Measurements from ENCODE around the gene ARFGAP3.

Gene ARFGAP3

DNA sequence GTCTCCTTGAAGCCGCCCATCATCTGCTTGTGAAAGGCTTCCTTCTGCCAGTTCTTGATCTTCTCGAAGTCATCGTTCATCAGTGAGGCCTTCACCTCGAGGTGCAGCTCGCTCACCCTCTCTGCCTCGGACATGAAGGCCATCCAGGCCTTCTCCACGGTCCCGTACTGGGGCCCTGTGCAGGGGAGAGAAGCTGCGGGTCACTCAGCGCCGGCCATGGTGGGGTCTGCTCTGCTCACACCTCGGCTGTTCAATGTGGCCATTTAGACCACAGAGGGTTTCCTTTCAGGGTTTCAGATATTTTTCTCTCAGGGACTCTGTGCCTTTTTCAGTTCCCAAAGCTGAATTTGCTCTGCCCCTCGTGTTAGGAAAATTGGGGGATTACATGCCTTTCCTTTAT is 33.9 kb upstream of the ARFGAP3 start:
- Mint-ChIP-seq H3K27ac (no peak overlapping the region), H3K36me3 (ENCODE audit: low read depth) (peaks cover 5% of the 10 kb centered on the region), H3K4me1 (peaks cover 32% of the 10 kb centered on the region), H3K9me3 (no peaks in the 10 kb centered on the region), H3K27me3 (no peaks in the 10 kb centered on the region), H3K4me3 (no peak overlapping the region)
- ATAC-seq (no peak), DNase-seq (no peak)

DNA sequence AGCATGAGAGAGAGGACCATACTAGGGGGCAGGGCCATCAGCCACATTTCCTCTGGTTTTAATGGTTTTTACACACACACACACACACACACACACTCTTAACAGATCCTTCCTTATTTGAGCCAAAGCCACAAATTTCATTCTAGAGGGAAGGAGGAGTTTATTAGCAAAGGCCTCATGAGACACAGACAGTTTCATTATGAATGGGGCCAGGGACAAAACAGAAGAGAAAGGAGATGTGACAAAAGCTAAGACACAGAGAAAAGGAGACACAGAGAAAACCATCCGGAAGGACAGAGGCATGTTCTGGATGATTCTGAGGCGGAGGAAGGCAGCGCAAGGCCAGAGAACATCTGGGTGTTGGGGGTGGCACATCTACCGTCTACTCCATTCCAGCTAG is 32.2 kb upstream of the ARFGAP3 start:
- H3K36me3 Mint-ChIP-seq (ENCODE audit: low read depth), result peaks cover 5% of the 10 kb centered on the region
- peak; percentile 34 for ATAC-seq

DNA sequence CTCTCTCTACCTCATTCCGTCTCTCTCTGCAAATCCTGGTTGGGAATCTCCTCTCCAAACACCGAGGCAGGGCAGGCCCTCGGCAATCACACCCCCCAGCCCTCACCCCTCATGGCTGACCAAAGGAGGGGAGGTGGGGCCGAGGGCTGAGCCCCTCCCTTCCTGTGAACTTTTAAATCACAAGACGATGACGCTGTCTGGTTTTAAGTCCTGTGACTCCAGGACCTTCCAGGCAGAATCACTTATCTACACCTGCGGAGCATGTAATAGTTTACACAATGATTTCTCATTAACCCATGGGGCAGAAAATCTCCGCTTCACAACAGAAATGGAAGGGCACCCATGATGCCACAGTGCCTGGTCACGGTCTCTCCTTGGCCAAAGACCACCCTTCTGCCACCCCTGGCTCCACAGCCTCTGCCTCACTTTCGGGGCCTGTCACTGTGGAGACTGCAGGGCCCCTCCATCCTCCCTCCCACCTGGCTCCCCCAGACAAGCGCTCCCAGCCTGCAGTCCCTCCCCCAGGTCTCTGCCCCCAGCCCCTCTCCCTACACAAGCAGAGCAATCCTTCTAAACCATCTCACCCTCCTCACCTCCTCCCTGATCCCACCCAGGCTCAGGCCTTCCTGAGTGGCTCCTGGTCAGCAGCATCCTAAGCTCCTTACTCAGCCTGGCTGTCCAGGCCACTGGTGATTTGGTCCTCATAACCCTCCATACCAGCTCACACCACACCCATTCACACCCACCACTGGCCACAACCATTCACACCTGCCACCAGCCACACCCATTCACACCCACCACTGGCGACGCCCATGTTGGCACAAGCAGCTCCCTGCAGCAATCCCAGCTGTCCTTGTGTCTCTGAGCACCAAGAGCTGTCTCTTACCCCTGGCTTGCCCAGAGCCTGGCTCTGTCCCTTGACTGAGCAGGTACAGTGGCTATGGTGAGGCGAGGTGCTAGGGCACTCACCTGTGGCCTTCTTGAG is 30.7 kb upstream of the ARFGAP3 start:
- no peak overlapping the region for H3K27ac Mint-ChIP-seq
- no peaks in the 10 kb centered on the region for H3K27me3 Mint-ChIP-seq
- H3K36me3 Mint-ChIP-seq (ENCODE audit: low read depth), result peaks cover 5% of the 10 kb centered on the region
- no peak overlapping the region for H3K4me3 Mint-ChIP-seq
- ATAC-seq, result no peak
- no peaks in the 10 kb centered on the region for H3K9me3 Mint-ChIP-seq
- DNase-seq, result no peak
- H3K4me1 Mint-ChIP-seq, result peaks cover 10% of the 10 kb centered on the region

More for the DNA sequence above, 32.2 kb upstream of the ARFGAP3 start:
- Mint-ChIP-seq H3K4me3 (peak overlapping the region; percentile 55), H3K27me3 (no peaks in the 10 kb centered on the region), H3K9me3 (no peaks in the 10 kb centered on the region), H3K27ac (peak overlapping the region; percentile 83), H3K4me1 (peaks cover 15% of the 10 kb centered on the region)
- DNase-seq, result no peak

DNA sequence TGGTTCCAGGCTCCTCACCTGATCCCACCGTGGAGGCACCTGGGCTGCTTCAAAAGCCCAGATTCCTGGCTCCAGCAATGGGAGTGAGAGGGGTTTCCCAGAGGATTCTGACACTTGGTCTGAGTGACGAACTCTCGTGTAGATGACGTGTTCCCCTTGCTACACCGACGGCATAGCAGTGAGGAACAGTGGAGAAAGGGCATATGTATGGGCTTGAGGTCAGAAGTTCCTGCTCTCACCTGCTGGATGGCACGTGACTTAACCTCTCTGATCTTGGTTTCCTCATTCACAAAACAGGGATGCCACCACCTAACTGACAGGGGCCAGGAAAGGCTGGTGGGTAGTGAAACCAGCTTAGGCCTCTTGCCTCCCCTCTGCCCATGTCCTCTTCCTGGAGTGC is 30.0 kb upstream of the ARFGAP3 start:
- Mint-ChIP-seq H3K36me3 (ENCODE audit: low read depth) (peaks cover 5% of the 10 kb centered on the region), H3K9me3 (no peaks in the 10 kb centered on the region), H3K27ac (no peak overlapping the region), H3K27me3 (no peaks in the 10 kb centered on the region), H3K4me1 (peaks cover 10% of the 10 kb centered on the region), H3K4me3 (no peak overlapping the region)
- DNase-seq, result no peak
- no peak for ATAC-seq

- ATAC-seq (no peak), DNase-seq (no peak)
- no peaks in the 10 kb centered on the region for H3K27me3 Mint-ChIP-seq
- peaks cover 3% of the 10 kb centered on the region for H3K36me3 Mint-ChIP-seq (ENCODE audit: low read depth)
- H3K4me3 Mint-ChIP-seq, result no peak overlapping the region
- H3K27ac Mint-ChIP-seq, result no peak overlapping the region
- H3K4me1 Mint-ChIP-seq, result peaks cover 10% of the 10 kb centered on the region
- no peaks in the 10 kb centered on the region for H3K9me3 Mint-ChIP-seq
These were observed 28.4 kb upstream of the ARFGAP3 start for GRCh38 chr22:42885446-42885845.

DNA sequence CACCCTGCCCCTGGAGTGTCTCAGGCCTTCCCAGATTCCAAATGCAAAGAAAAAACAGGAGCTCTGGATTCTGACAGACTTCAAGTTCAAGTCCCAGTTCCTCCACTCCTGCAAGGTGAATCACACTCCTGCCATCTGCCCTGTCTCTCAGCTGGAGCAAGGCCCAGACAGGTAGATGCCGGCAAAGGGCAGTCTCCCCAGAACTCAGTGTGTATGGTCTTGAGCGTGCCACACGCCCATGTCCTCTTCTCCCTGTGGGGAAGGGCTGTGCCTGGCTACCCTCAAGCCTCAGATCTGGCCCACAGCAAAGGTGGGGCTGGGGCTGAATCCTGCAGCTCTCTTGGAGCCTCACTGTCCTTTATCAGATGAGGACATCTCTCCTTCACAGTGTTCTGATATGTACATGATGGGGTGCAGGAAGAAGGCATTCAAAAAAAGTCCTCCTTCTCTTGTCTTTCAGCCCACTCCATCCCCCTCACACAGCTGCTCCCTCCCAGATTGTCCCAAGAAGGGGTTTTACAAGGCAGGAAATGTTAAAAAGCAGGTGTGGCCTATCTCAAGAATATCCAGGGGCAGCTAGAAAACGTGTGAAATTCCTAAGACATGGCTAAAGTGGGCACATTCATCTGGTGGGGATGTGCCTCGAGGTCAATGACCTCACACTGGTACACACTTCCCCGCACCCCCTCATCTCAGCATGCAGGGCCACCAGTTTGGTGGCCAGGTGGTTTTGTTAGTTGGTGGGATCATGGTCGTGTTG is 27.7 kb upstream of the ARFGAP3 start:
- Mint-ChIP-seq H3K4me3 (no peak overlapping the region), H3K36me3 (ENCODE audit: low read depth) (peaks cover 3% of the 10 kb centered on the region), H3K4me1 (peaks cover 10% of the 10 kb centered on the region), H3K9me3 (no peaks in the 10 kb centered on the region), H3K27ac (no peak overlapping the region), H3K27me3 (no peaks in the 10 kb centered on the region)
- ATAC-seq (no peak), DNase-seq (no peak)

- Mint-ChIP-seq H3K9me3 (no peaks in the 10 kb centered on the region), H3K27ac (no peak overlapping the region), H3K4me1 (peaks cover 2% of the 10 kb centered on the region), H3K36me3 (ENCODE audit: low read depth) (no peaks in the 10 kb centered on the region), H3K27me3 (no peaks in the 10 kb centered on the region), H3K4me3 (no peak overlapping the region)
- ATAC-seq (no peak), DNase-seq (no peak)
These were observed 26.9 kb upstream of the ARFGAP3 start for GRCh38 chr22:42883970-42884369.

- DNase-seq, result no peak
- no peaks in the 10 kb centered on the region for H3K36me3 Mint-ChIP-seq (ENCODE audit: low read depth)
- H3K4me3 Mint-ChIP-seq, result no peak overlapping the region
- H3K4me1 Mint-ChIP-seq, result no peaks in the 10 kb centered on the region
- no peak overlapping the region for H3K27ac Mint-ChIP-seq
- no peaks in the 10 kb centered on the region for H3K27me3 Mint-ChIP-seq
- no peaks in the 10 kb centered on the region for H3K9me3 Mint-ChIP-seq
- ATAC-seq, result no peak
These were observed 26.0 kb upstream of the ARFGAP3 start for GRCh38 chr22:42883121-42883520.

- no peak overlapping the region for H3K4me3 Mint-ChIP-seq
- no peaks in the 10 kb centered on the region for H3K36me3 Mint-ChIP-seq (ENCODE audit: low read depth)
- DNase-seq, result no peak
- H3K27ac Mint-ChIP-seq, result no peak overlapping the region
- H3K4me1 Mint-ChIP-seq, result no peaks in the 10 kb centered on the region
- no peak for ATAC-seq
- no peaks in the 10 kb centered on the region for H3K9me3 Mint-ChIP-seq
- no peaks in the 10 kb centered on the region for H3K27me3 Mint-ChIP-seq
These were observed 25.0 kb upstream of the ARFGAP3 start for GRCh38 chr22:42881982-42882656.

DNA sequence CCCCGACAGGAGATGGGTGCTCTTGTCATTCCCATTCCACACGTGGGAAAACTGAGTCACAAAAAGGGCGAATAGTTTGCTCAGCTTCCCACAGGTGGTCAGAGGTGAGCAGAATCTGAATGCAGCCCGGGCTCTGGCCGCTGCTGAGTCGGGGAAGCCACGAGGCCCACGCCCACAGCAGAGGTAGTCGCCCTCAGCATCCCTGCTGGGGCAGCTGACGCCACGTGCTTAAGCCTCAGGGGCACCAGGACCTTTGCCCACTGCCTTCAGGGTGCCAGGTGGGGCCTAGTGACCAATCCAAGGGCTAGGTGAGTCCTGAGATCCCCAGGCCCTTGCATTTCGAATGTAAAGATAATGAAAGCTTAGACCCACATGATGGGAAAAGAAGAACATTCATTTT is 24.2 kb upstream of the ARFGAP3 start:
- no peak for DNase-seq
- Mint-ChIP-seq H3K36me3 (ENCODE audit: low read depth) (peaks cover 4% of the 10 kb centered on the region), H3K27ac (no peak overlapping the region), H3K4me1 (no peaks in the 10 kb centered on the region), H3K4me3 (no peak overlapping the region), H3K9me3 (no peaks in the 10 kb centered on the region), H3K27me3 (no peaks in the 10 kb centered on the region)
- ATAC-seq, result no peak

DNA sequence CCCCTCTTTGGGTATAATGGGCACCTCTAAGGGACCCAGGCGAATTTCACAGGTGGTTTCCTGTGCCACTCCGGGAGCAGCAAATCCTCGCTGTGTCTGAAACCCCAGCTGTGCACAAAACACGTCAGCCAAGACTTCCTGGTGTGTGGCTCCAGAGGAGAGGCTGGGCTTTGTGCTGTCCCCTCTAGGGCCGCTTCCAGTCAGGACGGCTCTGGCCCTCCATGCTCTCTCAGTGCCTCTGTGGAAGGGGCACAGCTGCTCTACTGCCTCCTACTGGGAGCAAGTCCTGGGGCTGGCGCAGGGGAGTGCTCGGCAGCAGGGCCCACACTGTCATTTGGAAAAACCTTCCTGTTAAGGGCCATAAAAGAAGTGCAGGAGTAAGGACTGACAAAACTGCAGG is 23.7 kb upstream of the ARFGAP3 start:
- ATAC-seq, result no peak
- H3K4me3 Mint-ChIP-seq, result no peak overlapping the region
- DNase-seq, result no peak
- H3K27me3 Mint-ChIP-seq, result no peaks in the 10 kb centered on the region
- no peaks in the 10 kb centered on the region for H3K9me3 Mint-ChIP-seq
- no peaks in the 10 kb centered on the region for H3K4me1 Mint-ChIP-seq
- H3K36me3 Mint-ChIP-seq (ENCODE audit: low read depth), result peaks cover 4% of the 10 kb centered on the region
- H3K27ac Mint-ChIP-seq, result no peak overlapping the region

DNA sequence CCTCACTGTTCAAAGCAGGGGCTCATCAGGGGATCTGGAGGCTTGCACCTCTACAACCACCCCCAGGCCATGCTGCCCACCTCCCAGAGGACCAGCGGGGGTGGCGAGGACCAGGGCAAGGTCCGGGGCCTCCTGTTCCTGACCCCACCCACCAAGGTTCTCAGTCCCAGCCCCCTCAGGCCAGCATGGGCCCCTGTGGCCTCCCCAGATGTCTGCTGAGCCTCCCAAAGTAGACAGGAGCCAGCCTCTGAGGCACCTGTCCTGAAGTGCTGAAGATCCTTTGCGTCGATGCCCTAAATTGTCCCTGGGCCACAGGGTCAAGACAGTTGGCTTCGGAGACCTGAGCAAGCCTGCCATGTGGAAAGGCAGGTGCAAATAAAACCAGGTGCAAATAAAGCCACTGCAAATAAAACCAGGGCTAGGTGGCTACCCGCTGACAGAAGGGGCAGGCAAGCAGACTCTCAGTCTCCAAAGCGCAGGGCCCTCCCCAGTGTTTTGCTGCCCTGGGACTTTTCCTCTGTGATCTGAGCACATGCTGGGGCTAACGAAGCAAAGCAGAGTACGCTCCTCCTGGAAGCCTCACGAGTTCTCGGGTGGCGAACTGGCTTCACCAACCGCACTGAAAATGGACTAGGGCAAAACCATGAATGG is 22.4 kb upstream of the ARFGAP3 start:
- ATAC-seq (no peak), DNase-seq (no peak)
- Mint-ChIP-seq H3K4me1 (no peaks in the 10 kb centered on the region), H3K9me3 (no peaks in the 10 kb centered on the region), H3K36me3 (ENCODE audit: low read depth) (peaks cover 7% of the 10 kb centered on the region), H3K4me3 (no peak overlapping the region), H3K27ac (no peak overlapping the region), H3K27me3 (no peaks in the 10 kb centered on the region)

DNA sequence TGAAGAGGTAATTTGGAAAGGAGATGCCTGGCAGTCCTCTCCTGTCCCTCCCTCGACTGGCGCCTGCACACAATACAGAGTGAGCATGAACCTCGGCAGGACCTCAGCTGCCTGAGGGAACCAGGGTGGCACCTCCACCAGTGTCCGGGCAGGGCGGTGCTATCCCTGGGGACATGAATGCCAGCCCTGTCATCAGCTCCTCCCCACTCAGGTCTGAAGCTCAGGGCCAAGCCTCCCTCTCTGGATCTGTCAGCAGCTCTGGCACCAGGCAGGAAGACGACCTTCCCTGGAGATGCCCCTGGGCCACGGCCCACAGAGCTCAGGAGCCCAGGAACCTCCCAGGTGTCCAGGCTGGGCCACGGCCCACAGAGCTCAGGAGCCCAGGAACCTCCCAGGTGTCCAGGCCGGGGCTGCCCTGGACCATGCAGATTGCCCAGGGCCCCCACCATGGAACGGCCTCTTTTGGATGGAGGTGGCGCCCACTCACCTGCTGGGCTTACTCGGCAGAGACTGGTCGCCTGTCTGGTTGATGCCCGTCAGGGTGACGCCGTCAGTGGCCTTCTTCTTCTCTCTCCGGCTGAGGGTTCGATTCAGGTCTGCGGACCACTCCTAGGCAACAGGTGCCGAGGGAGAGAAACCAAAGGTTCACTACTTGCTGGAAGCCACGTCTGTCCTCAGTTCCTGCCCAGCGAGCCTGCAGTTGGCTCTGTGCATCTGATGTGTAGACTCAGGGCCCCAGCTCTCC is 21.7 kb upstream of the ARFGAP3 start:
- Mint-ChIP-seq H3K9me3 (no peaks in the 10 kb centered on the region), H3K27ac (no peak overlapping the region), H3K27me3 (no peaks in the 10 kb centered on the region), H3K4me3 (no peak overlapping the region), H3K4me1 (no peaks in the 10 kb centered on the region), H3K36me3 (ENCODE audit: low read depth) (peaks cover 7% of the 10 kb centered on the region)
- DNase-seq (no peak), ATAC-seq (no peak)

Measured in activated naive CD8-positive, alpha-beta T cell treated with anti-CD3 and anti-CD28 coated beads, Interleukin-2, amount 50 U/mL, for 24 hours (primary cell).